ENCODE measurements around the gene STK24.

Gene STK24

DNA sequence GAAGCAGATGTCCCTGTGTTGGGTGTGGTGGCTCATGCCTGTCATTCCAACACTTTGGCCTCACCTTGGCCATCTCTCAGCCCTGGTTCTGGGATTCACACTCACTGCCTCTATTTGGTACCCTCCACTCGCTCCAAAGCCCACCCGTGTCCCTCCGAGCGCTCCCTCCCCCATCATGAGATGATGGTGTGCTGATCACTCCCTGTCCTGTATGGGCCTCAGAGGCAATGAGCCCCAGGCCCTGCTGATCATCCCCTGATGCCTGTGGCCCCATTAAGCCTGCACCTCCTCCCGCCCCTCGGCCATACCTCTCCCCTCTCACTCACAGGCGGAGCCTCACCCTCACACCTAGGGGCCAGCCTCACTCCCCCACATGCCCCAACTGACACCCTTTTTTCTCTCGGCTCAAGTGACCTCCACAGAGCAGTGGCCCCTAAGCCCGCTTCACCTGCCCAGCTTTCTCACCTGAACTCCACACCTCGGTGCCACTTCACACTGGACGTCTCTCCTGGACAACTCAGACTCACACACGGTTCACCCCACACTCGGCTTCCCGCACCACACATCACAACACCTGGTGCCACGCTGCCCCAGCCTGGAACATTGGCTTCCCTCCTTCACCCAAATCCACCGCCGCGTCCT lies 114.5 kb downstream of the STK24 start:
- no peak for DNase-seq
- Mint-ChIP-seq H3K4me1 (peaks cover 70% of the 10 kb centered on the region), H3K27me3 (ENCODE audit: low read depth, poor library complexity) (peaks cover 4% of the 10 kb centered on the region), H3K9me3 (no peaks in the 10 kb centered on the region), H3K4me3 (no peak overlapping the region), H3K36me3 (ENCODE audit: low read depth) (peaks cover 73% of the 10 kb centered on the region), H3K27ac (peak overlapping the region; percentile 96)
- TF ChIP-seq CTCF (IDR thresholded peaks at IDR 0.05): no peak

- TF ChIP-seq CTCF (IDR thresholded peaks at IDR 0.05): no peak
- Mint-ChIP-seq H3K27me3 (ENCODE audit: low read depth, poor library complexity) (peaks cover 4% of the 10 kb centered on the region), H3K36me3 (ENCODE audit: low read depth) (peaks cover 68% of the 10 kb centered on the region), H3K9me3 (no peaks in the 10 kb centered on the region), H3K4me3 (no peak overlapping the region), H3K4me1 (peaks cover 70% of the 10 kb centered on the region), H3K27ac (no peak overlapping the region)
- no peak for DNase-seq
Measured at GRCh38 chr13:98461486-98462240, 115.2 kb downstream of the STK24 start.

DNA sequence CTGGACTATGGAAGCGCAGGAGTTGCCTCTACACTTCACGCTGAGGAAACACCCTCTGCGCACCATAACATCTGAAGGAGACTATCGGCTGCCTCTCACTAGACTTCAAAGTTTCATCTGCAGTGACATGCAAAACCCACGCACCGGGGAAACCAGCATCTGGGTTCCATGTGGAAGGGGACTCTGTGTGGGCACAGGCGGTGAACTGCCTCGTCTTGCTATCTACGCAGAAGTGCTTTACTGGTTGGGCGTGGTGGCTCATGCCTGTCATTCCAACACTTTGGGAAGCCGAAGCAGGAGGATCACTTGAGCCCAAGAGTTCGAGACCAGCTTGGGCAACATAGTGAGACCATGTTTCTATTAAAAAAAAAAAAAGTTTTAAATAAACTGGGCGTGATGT lies 116.4 kb downstream of the STK24 start:
- Mint-ChIP-seq H3K27ac (peak overlapping the region; percentile 89), H3K27me3 (ENCODE audit: low read depth, poor library complexity) (peaks cover 4% of the 10 kb centered on the region), H3K4me3 (no peak overlapping the region), H3K9me3 (no peaks in the 10 kb centered on the region), H3K36me3 (ENCODE audit: low read depth) (peaks cover 66% of the 10 kb centered on the region), H3K4me1 (peaks cover 75% of the 10 kb centered on the region)
- no peak for DNase-seq
- TF ChIP-seq CTCF (IDR thresholded peaks at IDR 0.05): no peak

DNA sequence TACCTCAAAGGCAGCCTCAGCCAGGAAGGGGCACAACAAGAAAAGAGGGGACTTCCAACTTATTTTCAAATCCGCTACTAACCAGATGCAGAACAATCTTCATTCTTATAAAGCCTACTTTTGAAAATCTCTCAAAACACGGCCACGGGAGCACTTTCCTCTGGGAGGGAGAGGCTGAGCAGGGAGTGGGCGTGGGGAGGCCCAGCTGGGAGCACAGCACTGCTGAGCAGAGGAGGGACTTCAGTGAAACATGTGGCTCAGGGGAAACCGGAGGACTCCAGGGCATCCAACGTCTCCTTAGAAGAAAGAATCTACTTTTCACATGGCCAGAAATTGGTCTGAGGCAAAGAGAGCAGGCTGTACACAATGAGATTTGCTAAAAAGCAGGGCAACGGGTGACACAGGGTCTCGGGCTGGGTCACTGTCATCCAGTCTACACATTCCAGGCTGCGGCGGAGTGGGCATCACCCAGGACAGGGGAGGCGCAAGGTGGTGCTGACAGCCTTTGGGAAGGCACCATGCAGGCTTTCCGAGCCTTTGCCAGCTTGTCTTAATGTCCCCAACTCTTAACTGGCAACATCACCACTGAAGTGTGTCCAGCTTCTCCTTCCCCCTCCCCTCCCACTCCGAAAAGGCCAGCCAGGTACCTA lies 117.1 kb downstream of the STK24 start:
- H3K36me3 Mint-ChIP-seq (ENCODE audit: low read depth): peaks cover 66% of the 10 kb centered on the region
- TF ChIP-seq CTCF (IDR thresholded peaks at IDR 0.05): no peak
- no peak for DNase-seq
- H3K27ac Mint-ChIP-seq: peak overlapping the region; percentile 92
- no peak overlapping the region for H3K4me3 Mint-ChIP-seq
- H3K4me1 Mint-ChIP-seq: peaks cover 73% of the 10 kb centered on the region
- H3K9me3 Mint-ChIP-seq: no peaks in the 10 kb centered on the region
- H3K27me3 Mint-ChIP-seq (ENCODE audit: low read depth, poor library complexity): peaks cover 4% of the 10 kb centered on the region

- peaks cover 70% of the 10 kb centered on the region for H3K36me3 Mint-ChIP-seq (ENCODE audit: low read depth)
- H3K27me3 Mint-ChIP-seq (ENCODE audit: low read depth, poor library complexity): peaks cover 7% of the 10 kb centered on the region
- H3K4me1 Mint-ChIP-seq: peaks cover 73% of the 10 kb centered on the region
- DNase-seq: no peak
- no peaks in the 10 kb centered on the region for H3K9me3 Mint-ChIP-seq
- no peak overlapping the region for H3K4me3 Mint-ChIP-seq
- no peak for TF ChIP-seq CTCF (IDR thresholded peaks at IDR 0.05)
- peak overlapping the region; percentile 92 for H3K27ac Mint-ChIP-seq
Measured at GRCh38 chr13:98459171-98459681, 117.7 kb downstream of the STK24 start.

All from nephron progenitor cell (in vitro differentiated cells).